DND-41 (cell line): ENCODE results near the gene GRIK3.

Experiments used
- CTCF ChIP-seq: IDR thresholded peaks from 2 replicates; pipeline ENCODE4 v1.5.1; 2012; ENCODE audit warnings: borderline replicate concordance, low read length, moderate library complexity, mild to moderate bottlenecking; ENCODE audit not compliant: poor library complexity, severe bottlenecking; ENCODE audit errors: extremely low read depth
- EZH2 ChIP-seq: IDR thresholded peaks from 3 replicates; pipeline ENCODE4 v1.6.1; 2012; ENCODE audit warnings: borderline replicate concordance, low read depth, mild to moderate bottlenecking, moderate library complexity, low read length, inconsistent platforms; ENCODE audit not compliant: severe bottlenecking

GRCh38 chr1:36948606-36949005 lies 85.7 kb downstream of the GRIK3 start:
- TF ChIP-seq CTCF (no peak), EZH2 (no peak)
